ENCODE measurements around the gene HCAR2.
"Not testable (repeated sequence)": the region's sequence is repeated elsewhere in the genome, so short reads cannot be mapped to it uniquely, and the experiment has no call there.

The HCAR2 gene

DNA sequence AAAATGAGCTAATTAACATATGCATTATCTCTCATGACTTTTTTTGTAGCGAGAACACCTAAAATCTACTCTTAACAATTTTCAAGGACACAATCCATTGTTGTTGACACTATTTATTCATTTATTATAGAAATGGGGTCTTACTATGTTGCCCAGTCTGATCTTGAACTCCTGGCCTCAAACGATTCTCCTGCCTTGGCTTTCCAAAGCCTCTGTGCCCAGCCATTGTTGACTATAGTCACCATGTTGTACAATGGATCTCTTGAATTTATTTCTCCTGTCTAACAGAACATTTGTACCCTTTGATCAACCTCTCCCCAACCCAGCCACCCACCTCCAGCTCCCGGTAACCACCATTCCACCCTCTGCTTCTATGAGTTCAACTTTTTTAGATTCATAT, 41.2 kb downstream of the HCAR2 start:
- DNase-seq = no peak

- no peak for DNase-seq
Measured at GRCh38 chr12:122661246-122661645, 41.9 kb downstream of the HCAR2 start.

DNA sequence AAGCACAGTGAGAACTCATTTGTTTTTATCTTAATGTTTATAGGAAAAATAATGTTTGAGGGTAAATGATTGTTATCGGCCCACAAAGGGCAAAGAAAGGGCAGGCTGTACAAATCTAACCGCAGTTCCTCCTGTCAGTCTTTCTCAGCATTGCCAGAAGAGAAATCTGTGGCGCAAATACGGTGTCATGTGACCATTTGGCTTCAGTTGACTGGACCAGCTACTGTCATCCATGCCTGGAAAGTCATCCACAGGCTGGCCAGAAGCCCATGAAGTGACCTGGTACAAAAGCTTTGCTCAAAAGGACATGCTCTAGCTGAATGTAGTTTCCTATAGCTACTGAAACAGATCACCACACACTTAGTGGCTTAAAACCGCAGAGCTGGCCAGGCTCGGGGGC, 43.6 kb downstream of the HCAR2 start:
- no peak for DNase-seq

DNA sequence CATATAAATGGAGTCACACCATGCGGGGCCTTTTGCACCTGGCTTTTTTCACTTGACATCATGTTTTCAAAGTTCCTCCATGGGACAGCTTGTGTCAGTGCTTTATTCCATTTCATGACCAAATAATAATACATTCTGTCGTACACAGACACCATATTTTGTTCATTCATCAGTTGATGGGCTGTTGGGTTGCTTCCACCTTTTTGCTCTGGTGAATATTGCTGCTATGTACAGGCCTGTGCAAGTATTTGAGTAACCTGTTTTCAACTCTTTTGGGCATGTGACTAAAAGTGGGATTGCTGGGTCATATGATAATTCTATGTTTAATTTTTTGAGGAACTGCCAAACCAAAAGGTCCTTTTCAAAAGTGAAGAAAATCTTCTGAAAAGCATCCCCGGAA, 46.9 kb downstream of the HCAR2 start:
- DNase-seq = no peak

DNA sequence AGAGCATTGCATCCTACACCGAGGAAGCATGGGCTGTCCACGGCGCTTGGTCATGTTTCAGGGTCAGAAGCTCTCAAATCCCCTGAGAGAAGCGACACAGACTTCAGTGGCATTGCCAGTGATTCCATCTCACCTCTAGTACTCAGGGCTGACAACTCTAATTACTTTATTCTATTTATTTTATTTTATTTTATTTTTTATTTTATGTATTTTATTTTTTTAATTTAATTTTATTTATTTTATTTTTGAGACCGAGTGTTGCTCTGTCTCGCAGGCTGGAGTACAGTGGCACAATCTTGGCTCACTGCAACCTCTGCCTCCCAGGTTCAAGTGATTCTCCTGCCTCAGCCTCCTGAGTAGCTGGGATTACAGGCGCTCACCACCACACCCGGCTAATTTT, 49.9 kb downstream of the HCAR2 start:
- DNase-seq = not testable (repeated sequence)

DNA sequence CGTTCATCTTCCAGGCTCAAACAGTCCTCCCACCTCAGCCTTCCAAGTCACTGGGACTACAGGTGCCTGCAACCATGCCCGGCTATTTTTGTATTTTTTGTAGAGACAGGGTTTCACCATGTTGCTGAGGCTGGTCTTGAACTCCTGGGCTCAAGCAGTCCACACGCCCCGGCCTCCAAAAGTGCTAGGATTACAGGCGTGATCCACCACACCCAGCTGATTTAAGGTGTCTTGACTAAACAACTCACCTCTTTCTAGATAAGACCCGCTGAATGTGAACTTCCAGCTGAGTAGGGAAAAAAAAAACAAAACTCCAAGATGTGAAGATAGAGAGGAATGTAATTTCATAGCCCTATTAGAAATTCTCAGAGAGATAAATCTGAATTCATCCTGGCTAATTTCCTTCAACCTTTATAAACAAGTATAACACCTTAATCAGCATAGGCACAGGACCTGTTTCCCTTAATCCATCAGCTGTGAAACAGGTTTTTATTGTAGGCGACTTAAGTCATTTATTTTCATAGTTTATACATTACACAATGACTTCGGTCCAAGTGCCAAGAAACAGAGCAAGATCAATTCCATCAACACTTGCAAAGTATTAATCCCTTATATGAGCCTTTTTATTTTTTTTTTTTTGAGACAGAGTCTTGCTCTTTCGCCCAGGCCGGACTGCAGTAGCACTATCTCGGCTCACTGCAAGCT, 51.5 kb downstream of the HCAR2 start:
- DNase-seq = no peak

Data from T-helper 9 cell (primary cell).